GM12865 (cell line): ENCODE measurements around the gene CLPTM1L.

Experiments used
- DNase-seq: peaks from one replicate; pipeline ENCODE4 v3.0.0; 2010; ENCODE audit warnings: low read depth
- H3K4me3 ChIP-seq: 2 replicates; pipeline ENCODE4 v1.5.1; 2011; ENCODE audit warnings: mild to moderate bottlenecking, low read depth, low read length, control low read depth
- CTCF ChIP-seq: IDR thresholded peaks from 2 replicates; pipeline ENCODE4 v1.5.1; 2011; ENCODE audit warnings: low read length, control low read depth, low read depth, inconsistent platforms; ENCODE audit not compliant: insufficient read depth; ENCODE audit errors: missing control alignments

Gene CLPTM1L

GRCh38 chr5:1352231-1353219, 7.6 kb upstream of the CLPTM1L start:
- no peak for DNase-seq
- no peak overlapping the region for H3K4me3 ChIP-seq
- TF ChIP-seq CTCF: no peak

- TF ChIP-seq CTCF: no peak
- no peak for DNase-seq
- H3K4me3 ChIP-seq: no peak overlapping the region
These were observed 6.3 kb upstream of the CLPTM1L start for GRCh38 chr5:1351156-1351555.

- no peak overlapping the region for H3K4me3 ChIP-seq
- DNase-seq: no peak
- no peak for TF ChIP-seq CTCF
These were observed 4.3 kb upstream of the CLPTM1L start for GRCh38 chr5:1349246-1349645.

- no peak for DNase-seq
- H3K4me3 ChIP-seq: no peak overlapping the region
- TF ChIP-seq CTCF: no peak
These were observed 4.0 kb upstream of the CLPTM1L start for GRCh38 chr5:1348986-1349245.

GRCh38 chr5:1347571-1347970, 2.7 kb upstream of the CLPTM1L start:
- DNase-seq: no peak
- H3K4me3 ChIP-seq: no peak overlapping the region
- no peak for TF ChIP-seq CTCF

- no peak overlapping the region for H3K4me3 ChIP-seq
- TF ChIP-seq CTCF: no peak
- no peak for DNase-seq
These were observed 1.9 kb upstream of the CLPTM1L start for GRCh38 chr5:1346627-1347440.
